ENCODE data around the gene FBXO34.

DNA sequence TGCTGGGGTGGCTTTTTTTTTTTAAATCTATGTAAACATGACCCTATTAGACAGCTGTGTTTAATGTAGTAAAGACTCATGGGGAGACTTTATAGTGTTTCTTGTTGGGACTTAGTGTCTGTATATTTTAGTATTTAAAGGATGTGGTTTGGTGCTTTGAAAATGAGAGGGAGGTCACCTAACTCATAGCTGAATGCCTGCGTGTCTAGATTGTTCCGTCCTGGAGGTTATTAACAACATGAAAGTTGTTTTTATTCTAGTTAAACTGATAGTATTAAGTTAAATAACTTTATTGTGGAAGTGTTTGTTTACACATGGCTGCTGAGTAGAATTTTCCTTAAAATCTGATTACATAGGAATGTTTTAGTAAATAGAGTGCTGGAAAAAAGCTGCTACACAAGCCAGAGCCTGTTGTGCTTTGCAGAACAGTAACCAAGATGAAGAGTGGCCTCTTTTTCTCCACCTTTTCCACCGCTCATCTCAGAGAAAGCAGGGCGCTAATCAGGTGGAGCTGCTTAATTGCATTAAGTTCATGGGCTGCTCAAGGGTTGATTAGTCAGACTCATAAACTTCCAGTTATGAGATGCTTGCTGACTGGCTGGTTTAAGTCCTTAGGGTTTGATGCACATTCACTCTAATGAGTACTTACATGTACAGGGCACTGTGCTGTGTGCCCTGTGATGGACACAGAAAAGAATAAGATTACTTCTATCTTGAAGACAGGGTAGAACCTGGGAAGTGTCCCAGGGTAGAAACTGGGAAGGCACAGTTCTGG, 62.7 kb downstream of the FBXO34 start:
- TF ChIP-seq TCF7L2 (IDR thresholded peaks at IDR 0.05; ENCODE audit: low read depth, low read length) (peak; percentile 93), POLR2AphosphoS5 (IDR thresholded peaks at IDR 0.05; ENCODE audit: low read depth, low read length) (no peak)
- TF ChIP-seq, protein P1, sequence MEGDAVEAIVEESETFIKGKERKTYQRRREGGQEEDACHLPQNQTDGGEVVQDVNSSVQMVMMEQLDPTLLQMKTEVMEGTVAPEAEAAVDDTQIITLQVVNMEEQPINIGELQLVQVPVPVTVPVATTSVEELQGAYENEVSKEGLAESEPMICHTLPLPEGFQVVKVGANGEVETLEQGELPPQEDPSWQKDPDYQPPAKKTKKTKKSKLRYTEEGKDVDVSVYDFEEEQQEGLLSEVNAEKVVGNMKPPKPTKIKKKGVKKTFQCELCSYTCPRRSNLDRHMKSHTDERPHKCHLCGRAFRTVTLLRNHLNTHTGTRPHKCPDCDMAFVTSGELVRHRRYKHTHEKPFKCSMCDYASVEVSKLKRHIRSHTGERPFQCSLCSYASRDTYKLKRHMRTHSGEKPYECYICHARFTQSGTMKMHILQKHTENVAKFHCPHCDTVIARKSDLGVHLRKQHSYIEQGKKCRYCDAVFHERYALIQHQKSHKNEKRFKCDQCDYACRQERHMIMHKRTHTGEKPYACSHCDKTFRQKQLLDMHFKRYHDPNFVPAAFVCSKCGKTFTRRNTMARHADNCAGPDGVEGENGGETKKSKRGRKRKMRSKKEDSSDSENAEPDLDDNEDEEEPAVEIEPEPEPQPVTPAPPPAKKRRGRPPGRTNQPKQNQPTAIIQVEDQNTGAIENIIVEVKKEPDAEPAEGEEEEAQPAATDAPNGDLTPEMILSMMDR (IDR thresholded peaks at IDR 0.05) = no peak
- TF ChIP-seq, protein P2, sequence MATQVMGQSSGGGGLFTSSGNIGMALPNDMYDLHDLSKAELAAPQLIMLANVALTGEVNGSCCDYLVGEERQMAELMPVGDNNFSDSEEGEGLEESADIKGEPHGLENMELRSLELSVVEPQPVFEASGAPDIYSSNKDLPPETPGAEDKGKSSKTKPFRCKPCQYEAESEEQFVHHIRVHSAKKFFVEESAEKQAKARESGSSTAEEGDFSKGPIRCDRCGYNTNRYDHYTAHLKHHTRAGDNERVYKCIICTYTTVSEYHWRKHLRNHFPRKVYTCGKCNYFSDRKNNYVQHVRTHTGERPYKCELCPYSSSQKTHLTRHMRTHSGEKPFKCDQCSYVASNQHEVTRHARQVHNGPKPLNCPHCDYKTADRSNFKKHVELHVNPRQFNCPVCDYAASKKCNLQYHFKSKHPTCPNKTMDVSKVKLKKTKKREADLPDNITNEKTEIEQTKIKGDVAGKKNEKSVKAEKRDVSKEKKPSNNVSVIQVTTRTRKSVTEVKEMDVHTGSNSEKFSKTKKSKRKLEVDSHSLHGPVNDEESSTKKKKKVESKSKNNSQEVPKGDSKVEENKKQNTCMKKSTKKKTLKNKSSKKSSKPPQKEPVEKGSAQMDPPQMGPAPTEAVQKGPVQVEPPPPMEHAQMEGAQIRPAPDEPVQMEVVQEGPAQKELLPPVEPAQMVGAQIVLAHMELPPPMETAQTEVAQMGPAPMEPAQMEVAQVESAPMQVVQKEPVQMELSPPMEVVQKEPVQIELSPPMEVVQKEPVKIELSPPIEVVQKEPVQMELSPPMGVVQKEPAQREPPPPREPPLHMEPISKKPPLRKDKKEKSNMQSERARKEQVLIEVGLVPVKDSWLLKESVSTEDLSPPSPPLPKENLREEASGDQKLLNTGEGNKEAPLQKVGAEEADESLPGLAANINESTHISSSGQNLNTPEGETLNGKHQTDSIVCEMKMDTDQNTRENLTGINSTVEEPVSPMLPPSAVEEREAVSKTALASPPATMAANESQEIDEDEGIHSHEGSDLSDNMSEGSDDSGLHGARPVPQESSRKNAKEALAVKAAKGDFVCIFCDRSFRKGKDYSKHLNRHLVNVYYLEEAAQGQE (IDR thresholded peaks at IDR 0.05; ENCODE audit: insufficient read depth in 1 of 2, low read depth in 2 of 2, low read length in 1 of 2) = no peak

All from Panc1 (cell line).